IMR-90 (cell line): ENCODE data around the gene CDKN1C. TPM values are rescaled to one million over a fixed set of nuclear protein-coding genes. Genes with fewer than 3 reads are reported as not detected.

Source experiments
- ATAC-seq: fragments of 200-7000 bp; cut with Tn5 transposase; 2 replicates; pipeline ENCODE4 v1.9.1; 2020; ENCODE audit warnings: low read depth, mild to moderate bottlenecking, moderate library complexity
- BruUV-seq: library from RNA; stranded (reverse); fragments of 400-500 nt; replicated peaks from 2 replicates; lab custom pipeline; 2021; lab: Mats Ljungman, UMichigan
- CTCF ChIA-PET: fragments of 300-600 bp; formaldehyde crosslinking; extraction: SDS; loops from one replicate; lab custom pipeline; 2021; ENCODE audit warnings: antibody characterized with exemption; lab: Yijun Ruan, JAX
- POLR2A ChIA-PET: fragments of 300-600 bp; sonication (Branson Sonifier 250); formaldehyde crosslinking; loops from one replicate; lab custom pipeline; 2022; ENCODE audit warnings: antibody characterized with exemption; ENCODE audit not compliant: unreplicated experiment; lab: Charles Lee
- DNase-seq: peaks from one replicate; pipeline ENCODE4 v3.0.0; 2013
- H2AFZ ChIP-seq: replicated peaks from 2 replicates; pipeline ENCODE3; 2013; ENCODE audit warnings: low read length, mild to moderate bottlenecking; ENCODE audit not compliant: poor library complexity
- H2AK5ac ChIP-seq: 2 replicates; pipeline ENCODE4 v1.6.1; 2013; ENCODE audit warnings: low read depth, low read length, inconsistent platforms
- H2AK9ac ChIP-seq: replicated peaks from 2 replicates; pipeline ENCODE3; 2013; ENCODE audit warnings: mild to moderate bottlenecking, low read depth, low read length, moderate library complexity; ENCODE audit not compliant: poor library complexity
- H2BK120ac ChIP-seq: 2 replicates; pipeline ENCODE4 v1.6.1; 2013; ENCODE audit warnings: low read depth, low read length, inconsistent platforms
- H2BK15ac ChIP-seq: 3 replicates; pipeline ENCODE4 v1.6.1; 2013; ENCODE audit warnings: low read depth, low read length, inconsistent platforms
- H2BK20ac ChIP-seq: 2 replicates; pipeline ENCODE4 v1.6.1; 2013; ENCODE audit warnings: low read depth, mild to moderate bottlenecking, inconsistent platforms, low read length, moderate library complexity
- H2BK5ac ChIP-seq: 2 replicates; pipeline ENCODE4 v1.6.1; 2013; ENCODE audit warnings: mild to moderate bottlenecking, low read depth, low read length, inconsistent platforms; ENCODE audit not compliant: poor library complexity, severe bottlenecking
- H3K14ac ChIP-seq: replicated peaks from 2 replicates; pipeline ENCODE4 v1.6.1; 2013; ENCODE audit warnings: low read depth, low read length, inconsistent platforms
- H3K18ac ChIP-seq: 2 replicates; pipeline ENCODE4 v1.6.1; 2013; ENCODE audit warnings: low read depth, low read length, control low read depth
- H3K23ac ChIP-seq: 2 replicates; pipeline ENCODE4 v1.6.1; 2013; ENCODE audit warnings: low read depth, low read length, inconsistent platforms
- H3K27ac ChIP-seq: 2 replicates; pipeline ENCODE4 v1.5.1; 2013; ENCODE audit warnings: mild to moderate bottlenecking, control low read depth, low read length; ENCODE audit not compliant: insufficient read depth
- H3K27me3 ChIP-seq: 2 replicates; pipeline ENCODE4 v1.6.1; 2013; ENCODE audit warnings: low read length; ENCODE audit not compliant: control insufficient read depth, insufficient read depth
- H3K36me3 ChIP-seq: 2 replicates; pipeline ENCODE4 v1.6.1; 2013; ENCODE audit warnings: low read length, mixed read lengths; ENCODE audit not compliant: control insufficient read depth, insufficient read depth
- H3K4ac ChIP-seq: 2 replicates; pipeline ENCODE4 v1.6.1; 2013; ENCODE audit warnings: low read depth, low read length, inconsistent platforms
- H3K4me1 ChIP-seq: 2 replicates; pipeline ENCODE4 v1.6.1; 2013; ENCODE audit warnings: low read length, mixed read lengths; ENCODE audit not compliant: control insufficient read depth, insufficient read depth
- H3K4me2 ChIP-seq: 2 replicates; pipeline ENCODE4 v1.6.1; 2013; ENCODE audit warnings: low read depth, mild to moderate bottlenecking, control low read depth, low read length, moderate library complexity
- H3K4me3 ChIP-seq: 2 replicates; pipeline ENCODE4 v1.5.1; 2013; ENCODE audit warnings: low read depth, mild to moderate bottlenecking, control low read depth, low read length, moderate library complexity; ENCODE audit not compliant: insufficient read depth
- H3K56ac ChIP-seq: 2 replicates; pipeline ENCODE4 v1.6.1; 2013; ENCODE audit warnings: low read length, inconsistent platforms; ENCODE audit not compliant: insufficient read depth; ENCODE audit errors: extremely low read depth
- H3K79me1 ChIP-seq, 2 experiments: 2 replicates each; pipeline ENCODE4 v1.6.1; 2013; ENCODE audit warnings: low read length in 2 of 2, inconsistent platforms in 1 of 2, low read depth in 1 of 2
- H3K9ac ChIP-seq: 2 replicates; pipeline ENCODE4 v1.6.1; 2013; ENCODE audit warnings: low read depth, low read length, control low read depth
- H3K9me1 ChIP-seq: 2 replicates; pipeline ENCODE4 v1.6.1; 2013; ENCODE audit warnings: low read length, inconsistent platforms; ENCODE audit not compliant: insufficient read depth
- H3K9me3 ChIP-seq: 2 replicates; pipeline ENCODE4 v1.6.1; 2013; ENCODE audit warnings: low read length; ENCODE audit not compliant: control insufficient read depth, insufficient read depth
- H4K20me1 ChIP-seq: 2 replicates; pipeline ENCODE4 v1.6.1; 2013; ENCODE audit warnings: low read length, inconsistent platforms; ENCODE audit not compliant: insufficient read depth
- H4K5ac ChIP-seq: 2 replicates; pipeline ENCODE4 v1.6.1; 2013; ENCODE audit warnings: mild to moderate bottlenecking, low read depth, low read length, control low read depth
- H4K8ac ChIP-seq, 2 experiments: 2 replicates each; pipeline ENCODE4 v1.6.1; 2013; ENCODE audit warnings: low read depth in 2 of 2, low read length in 2 of 2, control low read depth in 1 of 2, inconsistent platforms in 1 of 2
- H4K91ac ChIP-seq: 2 replicates; pipeline ENCODE4 v1.6.1; 2013; ENCODE audit warnings: low read depth, low read length, inconsistent platforms; ENCODE audit not compliant: insufficient read depth
- BHLHE40 ChIP-seq: fragments of 150-350 bp; IDR thresholded peaks from 2 replicates; pipeline ENCODE4 v1.6.1; 2016; ENCODE audit warnings: mild to moderate bottlenecking, low read depth, low read length
- CEBPB ChIP-seq: IDR thresholded peaks from 2 replicates; pipeline ENCODE4 v1.6.1; 2012; ENCODE audit warnings: low read depth, low read length, improper control_type of control experiment
- CHD1 ChIP-seq: IDR thresholded peaks from 2 replicates; pipeline ENCODE4 v1.6.1; 2012; ENCODE audit warnings: low read depth, low read length, improper control_type of control experiment
- CTCF ChIP-seq: conservative IDR thresholded peaks from 2 replicates; pipeline ENCODE4 v1.5.1; 2012; ENCODE audit warnings: mild to moderate bottlenecking, low read depth, low read length, improper control_type of control experiment
- ELK1 ChIP-seq: fragments of 150-350 bp; IDR thresholded peaks from 2 replicates; pipeline ENCODE4 v1.6.1; 2016; ENCODE audit warnings: low read depth, mild to moderate bottlenecking, low read length, moderate library complexity, borderline replicate concordance
- FOS ChIP-seq: fragments of 150-350 bp; IDR thresholded peaks from 2 replicates; pipeline ENCODE4 v1.6.1; 2016; ENCODE audit warnings: low read depth, low read length
- MAFK ChIP-seq: IDR thresholded peaks from 2 replicates; pipeline ENCODE4 v1.6.1; 2012; ENCODE audit warnings: low read depth, low read length, improper control_type of control experiment
- MAZ ChIP-seq: IDR thresholded peaks from 2 replicates; pipeline ENCODE4 v1.6.1; 2012; ENCODE audit warnings: low read depth, mild to moderate bottlenecking, low read length, improper control_type of control experiment, moderate library complexity, borderline replicate concordance
- MXI1 ChIP-seq: IDR thresholded peaks from 2 replicates; pipeline ENCODE4 v1.6.1; 2012; ENCODE audit warnings: low read depth, mild to moderate bottlenecking, low read length, moderate library complexity, borderline replicate concordance
- NFE2L2 ChIP-seq: fragments of 150-350 bp; IDR thresholded peaks from 2 replicates; pipeline ENCODE4 v1.6.1; 2016; ENCODE audit warnings: low read depth, mild to moderate bottlenecking, low read length
- POLR2A ChIP-seq: IDR thresholded peaks from 2 replicates; pipeline ENCODE4 v1.6.1; 2012; ENCODE audit warnings: mild to moderate bottlenecking, low read depth, low read length
- RAD21 ChIP-seq: IDR thresholded peaks from 2 replicates; pipeline ENCODE4 v1.6.1; 2012; ENCODE audit warnings: low read length, improper control_type of control experiment
- RCOR1 ChIP-seq: IDR thresholded peaks from 2 replicates; pipeline ENCODE4 v1.6.1; 2012; ENCODE audit warnings: mild to moderate bottlenecking, low read length, improper control_type of control experiment; ENCODE audit not compliant: insufficient replicate concordance
- RFX5 ChIP-seq: IDR thresholded peaks from 2 replicates; pipeline ENCODE4 v1.8.0; 2012; ENCODE audit warnings: low read depth, mild to moderate bottlenecking, low read length, moderate library complexity
- SMC3 ChIP-seq: fragments of 150-350 bp; IDR thresholded peaks from 2 replicates; pipeline ENCODE4 v1.6.1; 2016; ENCODE audit warnings: low read depth, mild to moderate bottlenecking, antibody characterized with exemption, low read length, moderate library complexity
- USF2 ChIP-seq: fragments of 150-350 bp; IDR thresholded peaks from 2 replicates; pipeline ENCODE4 v1.6.1; 2017; ENCODE audit warnings: mild to moderate bottlenecking, antibody characterized with exemption, low read length, low read depth
- whole genome bisulfite sequencing, 2 experiments: methylation state at CpG; one replicate each; pipeline versions ENCODE4 v1.1.5 to v1.1.7; 2013; ENCODE audit warnings: missing lambda C conversion rate in 2 of 2; ENCODE audit not compliant: insufficient read length in 1 of 2; ENCODE audit errors: extremely low coverage in 2 of 2; 5-methylcytosine and 5-hydroxymethylcytosine counted together
- dilution Hi-C: fragments of 300-500 bp; cut with HindIII; formaldehyde crosslinking; loops from one replicate; pipeline ENCODE4 v1.14.3; 2018; ENCODE audit warnings: low sequenced_read_pairs; ENCODE audit not compliant: unreplicated experiment
- in situ Hi-C: fragments of 300-500 bp; cut with MboI; formaldehyde crosslinking; loops from 3 replicates; pipeline ENCODE4 v1.14.3; 2019; ENCODE audit warnings: low sequenced_read_pairs, inconsistent platforms, mixed read lengths
- intact Hi-C: fragments of 100-400 bp; cut with micrococcal nuclease; formaldehyde crosslinking; loops from 2 replicates; pipeline ENCODE4 v1.10.0; 2022
- polyA plus RNA-seq, 3 experiments: library from polyadenylated mRNA; depleted of rRNA; stranded (reverse); fragments of >200 nt; gene quantifications; 2 replicates each; pipeline ENCODE4 v1.2.3, GENCODE V29; 2012; ENCODE audit warnings: low replicate concordance in 1 of 3
- total RNA-seq: library from RNA; depleted of rRNA; stranded (reverse); fragments of >200 nt; gene quantifications from 2 replicates; pipeline ENCODE4 v1.2.3, GENCODE V29; 2012

The CDKN1C gene
- total and polyA plus RNA-seq, 2 of the 4 experiments (the other 2 are of a cell fraction) = 1.6 to 3.0 TPM

DNA sequence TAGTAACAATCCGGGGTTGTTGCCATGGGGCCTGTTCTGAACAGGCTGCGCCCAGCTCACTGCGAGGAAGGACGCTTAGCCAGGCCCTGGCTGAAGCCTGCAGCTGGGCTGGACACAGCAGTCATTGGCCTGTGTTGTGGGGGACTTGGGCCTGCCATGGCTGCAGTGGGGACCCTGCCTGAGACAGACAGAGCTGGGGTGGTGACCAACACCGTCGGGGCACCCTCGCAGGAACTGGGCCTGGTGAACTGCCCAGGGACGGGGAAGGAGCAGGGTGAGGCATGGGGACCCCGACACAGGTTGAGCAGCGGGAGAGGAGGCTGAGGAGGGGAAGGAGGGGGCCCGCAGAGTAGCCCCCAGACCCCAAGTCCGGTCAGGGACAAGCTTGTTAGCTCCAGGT, 34.8 kb upstream of the CDKN1C start:
- DNase-seq = no peak
- Histone ChIP-seq H3K36me3 (no peaks in the 10 kb centered on the region), H2AK5ac (no peak overlapping the region), H3K4ac (no peak overlapping the region), H4K8ac (no peak overlapping the region), H3K14ac (no peak overlapping the region), H4K5ac (no peak overlapping the region), H4K20me1 (peaks cover 4% of the 10 kb centered on the region; the same call in 1 of the 2 replicates), H3K79me1 (0 out of 4 replicates have a peak, but pooled peaks cover 0 to 8% of the 10 kb centered on the region in 2 experiments), H3K27ac (no peak overlapping the region), H2AK9ac (no peak overlapping the region), H2BK5ac (no peak overlapping the region), H3K9me3 (no peaks in the 10 kb centered on the region), H3K4me2 (no peak overlapping the region), H2BK20ac (no peak overlapping the region), H3K9ac (no peak overlapping the region), H4K91ac (no peak overlapping the region), H3K4me3 (no peak overlapping the region), H2BK15ac (no peak overlapping the region), H3K27me3 (no peaks in the 10 kb centered on the region), H3K9me1 (0 out of 2 replicates have a peak, but pooled peaks cover 4% of the 10 kb centered on the region), H3K56ac (no peak overlapping the region), H3K23ac (no peak overlapping the region), H2AFZ (no peak overlapping the region), H2BK120ac (no peak overlapping the region), H3K4me1 (no peaks in the 10 kb centered on the region), H3K18ac (no peak overlapping the region)
- no peak for ATAC-seq
- dilution Hi-C loops (no loop called here), in situ Hi-C loops (no loop called here), intact Hi-C loops (no loop called here)
- no TSS peak for BruUV-seq
- ChIA-PET POLR2A (no interaction called here), CTCF (no interaction called here)
- WGBS, 2 experiments = 88% methylated on average over 4 of the region's 12 CpGs; no CpG with 5 or more reads in 1 of the 2 experiments
- TF ChIP-seq CHD1 = no peak
- TF ChIP-seq CEBPB = no peak
- no peak for TF ChIP-seq MXI1
- no peak for TF ChIP-seq MAZ
- TF ChIP-seq POLR2A = no peak
- no peak for TF ChIP-seq BHLHE40
- no peak for TF ChIP-seq NFE2L2
- TF ChIP-seq CTCF = no peak
- TF ChIP-seq USF2 = no peak
- no peak for TF ChIP-seq FOS
- no peak for TF ChIP-seq SMC3
- TF ChIP-seq RFX5 = no peak
- TF ChIP-seq ELK1 = no peak
- no peak for TF ChIP-seq RAD21
- no peak for TF ChIP-seq MAFK
- no peak for TF ChIP-seq RCOR1
